NCI-H2171 (cell line): ENCODE results near the gene DDX50.
A peak's percentile ranks its signal among the peaks of the same experiment; 100 is the strongest.
"Not testable (repeated sequence)": the region's sequence is repeated elsewhere in the genome, so short reads cannot be mapped to it uniquely, and the experiment has no call there.

Experiments used
- DNase-seq: peaks from one replicate; lab custom pipeline; 2025; lab: John Stamatoyannopoulos, UW

The DDX50 gene

GRCh38 chr10:68902382-68902781 lies 1.3 kb downstream of the DDX50 start:
- DNase-seq: no peak

- no peak for DNase-seq
Observed at GRCh38 chr10:68924593-68924992, 23.5 kb downstream of the DDX50 start.

- no peak for DNase-seq
Observed at GRCh38 chr10:68925489-68925888, 24.4 kb downstream of the DDX50 start.

DNA sequence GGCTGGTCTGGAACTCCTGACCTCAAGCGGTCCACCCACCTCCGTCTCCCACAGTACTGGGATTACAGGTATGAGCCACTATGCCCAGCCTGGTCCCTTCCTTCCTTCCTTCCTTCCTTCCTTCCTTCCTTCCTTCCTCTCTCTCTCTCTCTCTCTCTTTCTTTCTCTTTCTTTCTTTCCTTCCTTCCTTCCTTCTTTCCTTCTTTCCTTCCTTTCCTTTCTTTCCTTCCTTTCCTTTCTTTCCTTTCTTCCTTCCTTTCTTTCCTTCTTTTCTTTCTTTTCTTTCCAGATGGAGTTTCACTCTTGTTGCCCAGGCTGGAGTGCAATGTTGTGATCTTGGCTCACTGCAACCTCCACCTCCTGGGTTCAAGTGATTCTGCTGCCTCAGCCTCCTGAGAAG lies 28.0 kb downstream of the DDX50 start:
- not testable (repeated sequence) for DNase-seq

DNA sequence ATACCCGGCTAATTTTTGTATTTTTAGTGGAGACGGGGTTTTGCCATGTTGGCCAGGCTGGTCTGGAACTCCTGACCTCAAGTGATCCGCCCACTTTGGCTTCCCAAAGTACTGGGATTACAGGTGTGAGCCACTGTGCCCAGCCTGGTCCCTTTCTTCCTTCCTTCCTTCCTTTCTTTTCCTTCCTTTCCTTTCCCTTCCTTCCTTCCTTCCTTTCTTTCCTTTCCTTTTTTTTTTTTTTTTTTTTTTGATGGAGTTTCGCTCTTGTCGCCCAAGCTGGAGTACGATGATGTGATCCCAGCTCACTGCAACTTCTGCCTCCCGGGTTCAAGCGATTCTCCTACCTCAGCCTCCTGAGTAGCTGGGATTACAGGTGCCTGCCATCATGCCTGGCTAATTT lies 28.8 kb downstream of the DDX50 start:
- DNase-seq: not testable (repeated sequence)

GRCh38 chr10:68932860-68933259 lies 31.7 kb downstream of the DDX50 start:
- not testable (repeated sequence) for DNase-seq

DNA sequence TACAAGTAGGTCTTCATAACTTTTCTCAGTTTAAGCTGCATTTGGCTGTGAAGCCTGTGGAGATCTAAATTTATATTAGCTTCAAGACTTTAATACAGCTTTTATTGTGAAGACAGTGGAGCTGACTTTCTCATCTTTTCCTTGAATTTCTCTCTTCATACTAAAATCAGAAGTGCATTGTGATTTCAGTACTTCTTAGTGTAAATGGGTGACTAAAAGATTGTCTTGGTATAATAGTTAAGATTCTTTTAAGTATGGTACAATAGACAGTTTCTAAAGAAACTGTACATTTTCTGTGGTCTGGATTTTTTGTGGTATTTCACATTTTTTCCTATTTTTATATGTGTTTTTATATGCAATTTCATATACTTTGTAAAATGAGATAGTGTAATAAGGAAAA lies 33.9 kb downstream of the DDX50 start:
- DNase-seq: no peak

GRCh38 chr10:68938117-68938516 lies 37.0 kb downstream of the DDX50 start:
- peak; percentile 1 for DNase-seq

- DNase-seq: no peak
Observed at GRCh38 chr10:68938884-68939283, 37.8 kb downstream of the DDX50 start.

GRCh38 chr10:68940917-68941316 lies 39.8 kb downstream of the DDX50 start:
- not testable (repeated sequence) for DNase-seq

DNA sequence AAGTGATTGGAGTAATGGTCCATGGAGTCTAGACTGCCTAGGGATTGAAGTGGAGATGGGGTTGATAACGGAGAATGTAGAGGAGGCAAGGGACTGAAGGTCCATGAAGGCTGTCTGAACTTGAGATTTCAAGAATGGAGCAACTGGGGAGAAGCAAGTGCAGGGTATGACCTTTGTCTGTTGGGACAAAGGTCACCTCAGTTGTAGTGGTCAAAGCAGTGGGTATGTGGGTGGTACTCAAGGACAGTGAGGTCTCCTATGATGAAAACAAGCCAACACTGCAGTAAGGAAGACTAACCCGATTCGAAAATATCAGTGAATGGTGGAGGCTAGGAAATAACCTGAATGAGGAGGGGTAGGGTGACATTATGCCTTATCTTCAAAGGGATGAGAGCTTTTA lies 49.5 kb downstream of the DDX50 start:
- DNase-seq: no peak

- DNase-seq: no peak
Observed at GRCh38 chr10:68954904-68955303, 53.8 kb downstream of the DDX50 start.

DNA sequence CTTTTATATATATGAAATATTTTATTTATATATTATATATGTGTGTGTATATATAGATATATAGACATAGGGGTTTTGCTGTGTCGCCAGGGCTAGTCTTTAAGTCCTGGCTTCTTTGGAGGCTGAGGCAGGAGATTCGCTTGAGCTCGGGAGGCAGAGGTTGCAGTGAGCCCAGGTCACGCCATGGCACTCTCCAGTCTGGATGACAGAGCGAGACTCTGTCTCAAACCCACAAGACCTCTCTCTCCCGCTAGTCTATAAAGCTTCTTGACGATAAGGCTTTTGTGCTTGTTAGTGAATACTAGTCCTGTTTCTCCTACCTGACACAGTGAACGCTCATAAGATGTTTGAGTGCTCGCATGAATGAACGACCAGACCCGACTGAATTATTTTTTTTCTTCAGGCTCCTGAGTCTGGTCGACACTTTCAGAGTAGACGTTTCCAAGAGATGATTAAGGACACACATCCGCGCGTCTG lies 54.3 kb downstream of the DDX50 start:
- no peak for DNase-seq

DNA sequence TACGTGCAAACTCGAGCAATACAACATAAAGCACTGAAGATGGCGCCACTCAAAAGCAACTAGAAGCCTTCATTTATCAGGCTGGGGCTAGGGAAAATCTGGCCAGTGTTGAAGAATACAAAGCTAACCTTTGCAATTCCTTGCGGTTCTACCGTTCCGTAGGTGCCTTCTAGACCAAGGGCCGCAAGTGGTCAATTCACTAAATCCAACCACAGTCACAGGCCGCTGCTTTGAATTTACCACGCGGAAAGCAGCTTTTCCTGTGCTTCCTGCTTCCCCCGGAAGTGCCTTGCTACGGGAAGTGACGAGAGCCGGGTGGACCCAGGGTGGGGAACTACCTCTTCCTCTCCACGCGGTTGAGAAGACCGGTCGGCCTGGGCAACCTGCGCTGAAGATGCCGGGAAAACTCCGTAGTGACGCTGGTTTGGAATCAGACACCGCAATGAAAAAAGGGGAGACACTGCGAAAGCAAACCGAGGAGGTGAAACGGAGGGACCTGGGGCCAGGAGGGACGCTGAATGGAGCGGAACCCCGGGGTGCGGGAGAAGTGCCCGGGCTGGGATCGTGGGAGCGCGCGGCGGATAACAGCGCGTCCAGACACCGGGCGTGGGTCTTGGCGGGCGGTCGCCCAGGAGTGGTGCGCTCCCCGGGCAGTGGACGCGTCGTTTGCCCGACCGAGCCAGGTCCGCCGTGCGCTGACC lies 54.9 kb downstream of the DDX50 start, which contains the start of gene DDX21:
Gene DDX21 (plus strand): TSS at position 339 of the 701 bp plus-strand sequence. CDS start 56 bp downstream, at position 395.
- peak; percentile 66 for DNase-seq

DNA sequence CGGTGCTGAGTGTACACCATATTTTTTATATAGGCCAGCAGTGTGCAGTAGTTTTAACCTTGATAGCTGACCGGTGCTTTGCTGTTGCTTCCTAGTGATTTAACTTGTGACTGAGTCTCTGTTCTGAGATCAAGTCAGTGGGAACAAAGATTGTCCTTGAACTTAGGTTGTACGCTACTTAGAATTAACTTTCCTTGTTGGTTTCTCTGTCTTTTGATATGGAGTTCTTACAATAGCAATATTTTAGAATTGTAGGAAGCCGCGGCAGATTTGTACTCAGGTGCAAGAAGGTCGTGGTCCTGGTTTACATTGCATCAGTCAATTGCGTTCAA lies 56.1 kb downstream of the DDX50 start:
- no peak for DNase-seq

- no peak for DNase-seq
Observed at GRCh38 chr10:68957654-68958053, 56.5 kb downstream of the DDX50 start.

- DNase-seq: no peak
Observed at GRCh38 chr10:68959695-68960527, 58.8 kb downstream of the DDX50 start.

- DNase-seq: no peak
Observed at GRCh38 chr10:68963151-68963550, 62.0 kb downstream of the DDX50 start.

- no peak for DNase-seq
Observed at GRCh38 chr10:68973975-68974374, 72.9 kb downstream of the DDX50 start.

DNA sequence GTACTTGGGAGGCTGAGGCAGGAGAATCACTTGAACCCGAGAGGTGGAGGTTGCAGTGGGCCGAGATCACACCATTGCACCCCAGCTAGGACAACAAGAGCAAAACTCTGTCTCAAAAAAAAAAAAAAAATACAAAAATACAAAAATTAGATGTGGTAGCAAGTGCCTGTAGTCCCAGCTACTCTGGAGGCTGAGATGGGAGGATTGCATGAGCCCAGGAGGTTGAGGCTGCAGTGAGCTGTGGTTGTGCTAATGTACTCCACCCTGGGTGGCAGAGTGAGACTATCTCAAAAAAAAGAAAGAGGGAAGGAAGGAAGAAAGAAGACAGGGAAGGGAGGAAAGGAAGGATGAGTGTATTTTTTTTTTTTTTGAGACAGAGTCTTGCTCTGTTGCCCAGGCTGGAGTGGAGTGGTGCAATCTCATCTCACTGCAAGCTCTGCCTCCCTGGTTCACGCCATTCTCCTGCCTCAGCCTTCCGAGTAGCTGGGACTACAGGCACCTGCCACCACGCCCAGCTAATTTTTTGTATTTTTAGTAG lies 74.9 kb downstream of the DDX50 start:
- DNase-seq: not testable (repeated sequence)

- DNase-seq: not testable (repeated sequence)
Observed at GRCh38 chr10:68979738-68980137, 78.6 kb downstream of the DDX50 start.

DNA sequence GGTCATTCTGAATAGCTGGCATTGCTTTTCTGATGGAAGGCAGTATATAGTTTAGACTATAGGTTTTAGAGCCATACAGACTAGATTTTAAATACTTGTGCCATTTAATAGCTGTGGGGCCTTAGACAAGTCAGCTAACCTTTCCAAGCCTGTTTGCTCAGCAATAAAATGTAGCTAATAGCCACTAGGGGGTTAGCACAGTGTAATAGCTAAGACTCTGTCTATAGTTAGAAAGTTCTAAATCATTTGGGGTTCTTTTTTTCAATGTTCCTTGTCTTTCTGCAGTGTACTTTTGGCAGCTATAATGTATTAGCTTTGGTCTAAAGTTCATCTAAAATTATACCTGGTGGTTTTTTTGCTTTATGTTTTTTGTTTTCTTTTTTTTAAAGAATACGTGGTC lies 80.0 kb downstream of the DDX50 start:
- DNase-seq: no peak

- no peak for DNase-seq
Observed at GRCh38 chr10:68982389-68982788, 81.3 kb downstream of the DDX50 start.
